Mesenchymal stem cell (in vitro differentiated cells and primary cell): ENCODE data around the gene PBOV1.
A peak's percentile ranks its signal among the peaks of the same experiment; 100 is the strongest.
"Not testable (repeated sequence)": the region's sequence is repeated elsewhere in the genome, so short reads cannot be mapped to it uniquely, and the experiment has no call there.

Experiments
- DNase-seq: peaks from one replicate; pipeline ENCODE4 v3.0.0-alpha.2; 2013
- H2AFZ ChIP-seq: one replicate; pipeline ENCODE4 v1.6.1; 2013; ENCODE audit warnings: low read depth, mild to moderate bottlenecking, control low read depth, inconsistent platforms, low read length, moderate library complexity
- H2AK5ac ChIP-seq: 2 replicates; pipeline ENCODE4 v1.6.1; 2013; ENCODE audit warnings: low read length, moderate library complexity, mild to moderate bottlenecking, inconsistent platforms; ENCODE audit not compliant: severe bottlenecking
- H2BK120ac ChIP-seq: one replicate; pipeline ENCODE4 v1.6.1; 2013; ENCODE audit warnings: low read depth, mild to moderate bottlenecking, inconsistent platforms, low read length, moderate library complexity
- H2BK12ac ChIP-seq, 2 experiments: one replicate each; pipeline ENCODE4 v1.6.1; 2013; ENCODE audit warnings: inconsistent platforms in 2 of 2, low read length in 2 of 2, mild to moderate bottlenecking in 2 of 2, moderate library complexity in 2 of 2, control low read depth in 1 of 2
- H2BK15ac ChIP-seq: one replicate; pipeline ENCODE4 v1.6.1; 2013; ENCODE audit warnings: mild to moderate bottlenecking, low read depth, inconsistent platforms; ENCODE audit not compliant: poor library complexity, severe bottlenecking
- H2BK5ac ChIP-seq: 2 replicates; pipeline ENCODE4 v1.6.1; 2013; ENCODE audit warnings: low read depth, mild to moderate bottlenecking, low read length, control low read depth, inconsistent platforms; ENCODE audit not compliant: poor library complexity, severe bottlenecking
- H3K14ac ChIP-seq, 2 experiments: one replicate each; pipeline ENCODE4 v1.6.1; 2013; ENCODE audit warnings: inconsistent platforms in 2 of 2, low read length in 2 of 2, control low read depth in 1 of 2, mild to moderate bottlenecking in 1 of 2, moderate library complexity in 1 of 2
- H3K18ac ChIP-seq, 2 experiments: one replicate each; pipeline ENCODE4 v1.6.1; 2013; ENCODE audit warnings: inconsistent platforms in 2 of 2, low read length in 2 of 2, control low read depth in 1 of 2, low read depth in 1 of 2, mild to moderate bottlenecking in 1 of 2
- H3K23ac ChIP-seq, 2 experiments: one replicate each; pipeline ENCODE4 v1.6.1; 2013; ENCODE audit warnings: inconsistent platforms in 2 of 2, low read length in 2 of 2, mild to moderate bottlenecking in 2 of 2, moderate library complexity in 2 of 2, control low read depth in 1 of 2
- H3K27ac ChIP-seq: 2 replicates; pipeline ENCODE4 v1.5.1; 2013; ENCODE audit warnings: mild to moderate bottlenecking, moderate library complexity, low read length, control low read depth, inconsistent platforms; ENCODE audit not compliant: poor library complexity, severe bottlenecking
- H3K27me3 ChIP-seq, 2 experiments: 2 replicates each; pipeline versions ENCODE4 v1.6.1 to v1.7.0; 2013; ENCODE audit warnings: low read length in 2 of 2, mild to moderate bottlenecking in 2 of 2, moderate library complexity in 2 of 2, control low read depth in 1 of 2, inconsistent platforms in 1 of 2; ENCODE audit not compliant: control insufficient read depth in 1 of 2, insufficient read depth in 1 of 2
- H3K36me3 ChIP-seq, 2 experiments: 2 replicates each; pipeline versions ENCODE4 v1.6.1 to v1.7.0; 2013; ENCODE audit warnings: low read length in 2 of 2, control low read depth in 1 of 2, inconsistent platforms in 1 of 2, low read depth in 1 of 2, mild to moderate bottlenecking in 1 of 2; ENCODE audit not compliant: insufficient read depth in 2 of 2, control insufficient read depth in 1 of 2
- H3K4ac ChIP-seq, 2 experiments: one replicate each; pipeline ENCODE4 v1.6.1; 2013; ENCODE audit warnings: inconsistent platforms in 2 of 2, low read length in 2 of 2, mild to moderate bottlenecking in 2 of 2, moderate library complexity in 2 of 2, control low read depth in 1 of 2, low read depth in 1 of 2
- H3K4me1 ChIP-seq: 2 replicates; pipeline ENCODE4 v1.6.1; 2013; ENCODE audit warnings: low read depth, low read length, control low read depth; ENCODE audit not compliant: control insufficient read depth, insufficient read depth
- H3K4me2 ChIP-seq: 2 replicates; pipeline ENCODE4 v1.6.1; 2013; ENCODE audit warnings: low read length, mild to moderate bottlenecking, inconsistent platforms; ENCODE audit not compliant: poor library complexity, severe bottlenecking
- H3K4me3 ChIP-seq, 2 experiments: 2 replicates each; pipeline versions ENCODE4 v1.5.1 to v1.7.0; 2013; ENCODE audit warnings: low read length in 2 of 2, mild to moderate bottlenecking in 2 of 2, control low read depth in 1 of 2, low read depth in 1 of 2; ENCODE audit not compliant: insufficient read depth in 1 of 2
- H3K79me1 ChIP-seq: replicated peaks from 2 replicates; pipeline ENCODE4 v1.6.1; 2013; ENCODE audit warnings: mild to moderate bottlenecking, control low read depth, low read length, inconsistent platforms; ENCODE audit not compliant: poor library complexity, severe bottlenecking
- H3K9ac ChIP-seq: 2 replicates; pipeline ENCODE4 v1.7.0; 2013; ENCODE audit warnings: mild to moderate bottlenecking, low read length, moderate library complexity
- H3K9me3 ChIP-seq: 2 replicates; pipeline ENCODE4 v1.7.0; 2013; ENCODE audit warnings: mild to moderate bottlenecking, low read length; ENCODE audit not compliant: control insufficient read depth
- H4K8ac ChIP-seq: one replicate; pipeline ENCODE4 v1.6.1; 2013; ENCODE audit warnings: inconsistent platforms, mild to moderate bottlenecking, low read length, moderate library complexity
- H4K91ac ChIP-seq: one replicate; pipeline ENCODE4 v1.6.1; 2013; ENCODE audit warnings: mild to moderate bottlenecking, low read length, inconsistent platforms
- WGBS: methylation state at CpG from one replicate; pipeline ENCODE4 v1.1.7; 2013; ENCODE audit warnings: mixed read lengths; 5-methylcytosine and 5-hydroxymethylcytosine counted together

PBOV1 gene

GRCh38 chr6:138219398-138219797, 1.1 kb upstream of the PBOV1 start:
- Histone ChIP-seq H2BK12ac (no peak overlapping the region), H3K4me3 (no peak overlapping the region), H3K14ac (no peak overlapping the region), H3K23ac (no peak overlapping the region), H3K4me1 (no peaks in the 10 kb centered on the region), H3K9ac (no peak overlapping the region), H3K79me1 (no peaks in the 10 kb centered on the region), H2BK120ac (no peak overlapping the region), H2AFZ (no peak overlapping the region), H4K91ac (no peak overlapping the region), H3K18ac (peak overlapping the region in 1 of 2 experiments; percentile 48), H2BK5ac (no peak overlapping the region), H3K36me3 (no peaks in the 10 kb centered on the region), H3K4ac (no peak overlapping the region), H3K4me2 (no peak overlapping the region), H4K8ac (no peak overlapping the region), H3K27ac (no peak overlapping the region), H3K9me3 (no peaks in the 10 kb centered on the region), H3K27me3 (peaks cover 0 to 18% of the 10 kb centered on the region in 2 experiments), H2AK5ac (no peak overlapping the region), H2BK15ac (no peak overlapping the region)
- DNase-seq, result no peak
- 79% methylated on average over 1 of the region's 3 CpGs for WGBS

DNA sequence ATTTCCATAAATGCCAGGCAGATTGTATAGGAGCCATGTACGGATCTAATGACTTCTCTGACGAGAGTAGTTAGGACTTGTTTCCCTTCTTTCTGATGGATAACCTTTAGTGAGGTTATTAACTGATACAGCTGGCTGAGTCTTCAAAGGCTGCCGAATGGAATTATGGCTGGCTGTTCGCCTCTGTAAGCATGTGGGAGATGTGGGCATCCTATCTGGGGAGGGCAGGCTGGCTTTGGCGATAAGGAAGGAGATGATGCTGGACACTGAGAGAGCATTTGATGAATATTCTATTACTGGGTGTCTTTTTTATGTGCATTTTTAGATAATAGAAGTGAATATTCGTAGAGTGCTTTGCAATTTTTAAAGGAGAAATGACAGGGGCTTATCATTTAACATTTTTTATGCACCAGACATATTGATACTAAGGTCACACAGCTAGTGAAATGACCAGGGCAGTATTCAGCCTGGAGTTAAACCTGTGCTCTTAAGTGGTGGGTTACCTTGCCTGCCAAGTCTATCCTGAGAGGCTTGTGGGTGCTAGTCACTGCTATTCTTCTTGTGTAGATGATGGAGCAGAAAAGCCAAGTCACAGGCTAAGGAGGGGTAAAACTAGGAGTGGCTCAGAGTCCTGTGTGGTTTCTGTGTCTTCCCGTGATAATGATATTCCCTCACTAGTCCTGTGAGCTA, 3.1 kb downstream of the PBOV1 start:
- H2BK120ac ChIP-seq, result no peak overlapping the region
- H4K8ac ChIP-seq, result no peak overlapping the region
- DNase-seq, result no peak
- H3K79me1 ChIP-seq, result no peaks in the 10 kb centered on the region
- WGBS, result 81% methylated on average over 7 of the region's 7 CpGs
- H2BK5ac ChIP-seq, result no peak overlapping the region
- no peak overlapping the region for H2BK12ac ChIP-seq
- H3K9ac ChIP-seq, result no peak overlapping the region
- no peaks in the 10 kb centered on the region for H3K9me3 ChIP-seq
- no peak overlapping the region for H3K14ac ChIP-seq
- H3K4me2 ChIP-seq, result no peak overlapping the region
- H3K4me1 ChIP-seq, result no peaks in the 10 kb centered on the region
- H4K91ac ChIP-seq, result no peak overlapping the region
- H2AK5ac ChIP-seq, result no peak overlapping the region
- H3K27ac ChIP-seq, result no peak overlapping the region
- no peaks in the 10 kb centered on the region for H3K36me3 ChIP-seq
- H3K23ac ChIP-seq, result no peak overlapping the region
- no peak overlapping the region for H2BK15ac ChIP-seq
- no peak overlapping the region for H3K4ac ChIP-seq
- peaks cover 0 to 24% of the 10 kb centered on the region in 2 experiments for H3K27me3 ChIP-seq
- no peak overlapping the region for H3K18ac ChIP-seq
- H3K4me3 ChIP-seq, result no peak overlapping the region
- no peak overlapping the region for H2AFZ ChIP-seq

DNA sequence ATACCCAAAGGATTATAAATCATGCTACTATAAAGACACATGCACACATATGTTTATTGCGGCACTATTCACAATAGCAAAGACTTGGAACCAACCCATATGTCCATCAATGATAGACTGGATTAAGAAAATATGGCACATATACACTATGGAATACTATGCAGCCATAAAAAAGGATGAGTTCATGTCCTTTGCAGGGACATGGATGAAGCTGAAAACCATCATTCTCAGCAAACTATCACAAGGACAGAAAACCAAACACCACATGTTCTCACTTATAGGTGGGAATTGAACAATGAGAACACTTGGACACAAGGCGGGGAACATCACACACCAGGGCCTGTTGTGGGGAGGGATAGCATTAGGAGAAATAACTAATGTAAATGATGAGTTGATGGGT, 5.8 kb downstream of the PBOV1 start:
- H3K79me1 ChIP-seq, H3K9me3 ChIP-seq: not testable (repeated sequence)
- 100% methylated on average over 1 of the region's 2 CpGs for WGBS

GRCh38 chr6:138211601-138212000, 6.7 kb downstream of the PBOV1 start:
- Histone ChIP-seq H3K36me3 (no peaks in the 10 kb centered on the region), H3K4ac (no peak overlapping the region), H3K23ac (no peak overlapping the region), H3K79me1 (no peaks in the 10 kb centered on the region), H3K9ac (no peak overlapping the region), H3K27ac (no peak overlapping the region), H3K4me2 (no peak overlapping the region), H2BK120ac (no peak overlapping the region), H4K8ac (no peak overlapping the region), H3K9me3 (no peaks in the 10 kb centered on the region), H4K91ac (no peak overlapping the region), H3K4me3 (no peak overlapping the region), H2BK12ac (no peak overlapping the region), H2AK5ac (no peak overlapping the region), H3K27me3 (peaks cover 4 to 36% of the 10 kb centered on the region in 2 experiments), H3K14ac (no peak overlapping the region), H2BK15ac (no peak overlapping the region), H3K4me1 (no peaks in the 10 kb centered on the region), H3K18ac (no peak overlapping the region), H2BK5ac (no peak overlapping the region), H2AFZ (no peak overlapping the region)
- WGBS, result 83% methylated on average over 4 of the region's 5 CpGs
- DNase-seq, result no peak

More for the DNA sequence above, 5.8 kb downstream of the PBOV1 start:
- H3K36me3 ChIP-seq, H3K4me3 ChIP-seq, H3K23ac ChIP-seq, H2AK5ac ChIP-seq, H2BK5ac ChIP-seq, H4K91ac ChIP-seq, H3K4me1 ChIP-seq, H3K4me2 ChIP-seq, H3K14ac ChIP-seq, H3K27ac ChIP-seq, H3K4ac ChIP-seq, H2BK12ac ChIP-seq, H2BK15ac ChIP-seq, H3K18ac ChIP-seq, H4K8ac ChIP-seq, H3K9ac ChIP-seq, H2AFZ ChIP-seq, DNase-seq, H2BK120ac ChIP-seq: not testable (repeated sequence)
- H3K27me3 ChIP-seq, result peaks cover 0 to 30% of the 10 kb centered on the region in 2 experiments
